CD4-positive, alpha-beta T cell treated with Interleukin-10 for 1 hour (primary cell): ENCODE results near the gene ABHD1.
"Not testable (repeated sequence)": the region's sequence is repeated elsewhere in the genome, so short reads cannot be mapped to it uniquely, and the experiment has no call there.

Experiments
- DNase-seq: peaks from one replicate; pipeline ENCODE4 v3.0.0-alpha.2; 2020

The ABHD1 gene

DNA sequence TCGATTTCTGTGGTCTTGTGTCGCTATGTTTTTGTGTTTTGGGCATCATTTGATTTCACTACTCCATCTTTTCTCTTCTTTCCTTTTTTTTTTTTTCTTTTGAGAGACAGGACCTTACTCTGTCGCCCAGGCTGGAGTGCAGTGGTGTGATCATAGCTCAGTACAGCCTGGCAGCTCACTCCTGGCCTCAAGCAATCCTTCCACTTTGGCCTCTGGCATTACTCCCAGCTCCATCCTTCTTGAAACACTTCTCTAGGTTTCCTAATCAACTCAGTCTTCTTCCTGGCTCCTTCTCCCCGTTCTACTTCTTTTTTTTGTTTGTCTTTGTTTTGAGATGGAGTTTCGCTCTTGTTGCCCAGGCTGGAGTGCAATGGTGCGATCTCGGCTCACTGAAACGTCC lies 51.7 kb downstream of the ABHD1 start:
- DNase-seq = no peak

DNA sequence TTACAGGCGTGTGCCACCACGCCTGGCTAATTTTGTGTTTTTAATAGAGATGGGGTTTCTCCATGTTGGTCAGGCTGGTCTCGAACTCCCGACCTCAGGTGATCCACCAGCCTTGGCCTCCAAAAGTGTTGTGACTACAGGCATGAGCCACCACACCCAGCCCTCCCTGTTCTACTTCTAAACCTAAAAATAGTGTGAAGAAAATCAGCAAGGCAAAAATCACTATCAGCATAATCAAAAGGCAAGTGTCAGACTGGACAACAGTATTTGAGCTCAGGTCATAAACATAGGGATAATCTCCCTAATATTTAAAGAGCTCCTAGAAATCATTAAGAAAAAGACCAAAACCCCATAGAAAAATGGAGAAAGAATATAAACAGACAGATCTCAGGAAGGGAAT lies 52.2 kb downstream of the ABHD1 start:
- DNase-seq = not testable (repeated sequence)

DNA sequence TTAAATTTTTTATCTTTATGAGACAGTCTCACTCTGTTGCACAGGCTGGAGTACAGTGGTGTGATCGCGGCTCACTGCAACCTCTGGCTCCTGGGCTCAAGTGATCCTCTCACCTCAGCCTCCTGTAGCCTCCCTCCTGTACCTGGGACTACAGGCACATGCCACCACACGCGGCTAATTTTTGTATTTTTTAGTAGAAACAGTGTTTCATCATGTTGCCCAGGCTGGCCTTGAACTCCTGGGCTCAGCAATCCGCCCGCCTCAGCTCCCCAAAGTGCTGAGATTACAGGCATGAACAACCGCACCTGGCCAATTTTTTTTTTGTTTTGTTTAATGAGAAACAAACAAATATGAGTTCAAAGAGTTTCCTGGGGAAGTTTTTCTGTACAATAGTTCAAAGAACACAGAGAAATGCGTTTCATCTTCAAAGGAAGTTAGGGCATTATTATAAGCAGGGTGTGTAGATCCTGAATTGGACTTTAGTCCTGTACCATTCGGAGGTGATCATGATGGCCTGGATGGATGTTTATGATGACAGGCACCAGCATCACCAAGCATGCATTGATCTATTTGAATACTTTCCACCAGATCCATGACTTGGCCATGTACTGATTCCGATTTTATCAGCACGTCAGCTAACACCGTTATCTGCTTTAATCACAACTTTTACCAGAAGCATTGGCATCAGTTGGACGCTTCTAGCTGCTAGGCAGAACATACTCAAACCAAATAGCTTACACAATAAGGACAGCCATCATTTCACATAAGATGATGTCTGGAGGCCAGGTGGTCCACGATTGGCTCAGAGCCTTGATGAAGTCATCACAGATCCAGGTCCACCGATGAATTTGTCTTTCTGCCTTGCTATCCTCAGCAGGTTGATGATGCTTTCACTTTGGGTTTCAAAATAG lies 54.1 kb downstream of the ABHD1 start:
- no peak for DNase-seq

DNA sequence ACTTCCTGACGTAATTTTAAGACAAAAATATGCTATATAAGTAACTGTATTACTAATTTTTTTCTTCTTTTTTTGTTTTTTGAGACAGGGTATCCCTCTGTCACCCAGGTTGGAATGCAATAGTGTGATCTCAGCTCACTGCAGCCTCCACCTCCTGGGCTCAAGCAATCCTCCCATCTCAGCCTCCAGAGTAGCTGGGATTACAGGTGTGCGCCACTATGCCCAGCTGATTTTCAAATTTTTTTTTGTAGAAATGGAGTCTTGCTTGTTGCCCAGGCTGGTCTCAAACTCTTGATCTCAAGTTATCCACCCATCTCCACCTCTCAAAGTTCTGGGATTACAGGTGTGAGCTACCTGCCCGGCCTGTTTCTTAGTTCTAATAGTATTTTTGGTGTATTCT lies 54.9 kb downstream of the ABHD1 start:
- no peak for DNase-seq

DNA sequence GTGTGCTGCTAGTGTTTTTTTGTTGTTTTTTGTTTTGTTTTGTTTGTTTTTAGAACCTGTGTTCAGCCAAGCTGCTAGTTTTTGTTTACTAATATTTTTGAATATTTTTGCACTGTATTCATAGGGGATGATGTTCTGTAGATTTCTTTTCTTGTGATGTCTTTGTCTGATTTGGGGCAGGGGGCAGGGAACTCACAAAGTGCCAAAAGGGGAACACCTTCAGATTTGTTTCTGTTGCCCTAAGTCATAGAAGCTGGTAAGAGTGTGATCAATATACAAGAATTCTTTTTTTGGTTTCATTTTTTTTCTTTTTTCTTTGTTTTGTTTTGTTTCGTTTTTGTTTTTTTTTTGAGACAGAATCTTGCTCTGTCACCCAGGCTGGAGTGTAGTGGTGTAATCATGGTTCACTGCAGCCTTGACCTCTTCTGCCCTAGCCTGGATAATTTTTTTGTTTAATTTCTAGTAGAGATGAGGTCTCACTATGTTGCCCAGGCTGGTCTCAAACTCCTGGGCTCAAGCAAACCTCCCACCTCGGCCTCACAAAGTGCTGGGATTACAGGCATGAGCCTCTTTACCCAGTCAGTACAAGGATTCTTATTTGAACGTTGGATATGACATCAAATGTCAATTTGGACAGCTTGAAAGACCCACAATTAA lies 55.9 kb downstream of the ABHD1 start:
- DNase-seq = no peak
